Astrocyte (in vitro differentiated cells and primary cell): ENCODE measurements around the gene CHST15. TPM values are rescaled to one million over a fixed set of nuclear protein-coding genes. Genes with fewer than 3 reads are reported as not detected.

Experiments used
- DNase-seq: peaks from one replicate; pipeline ENCODE4 v3.0.0-alpha.2; 2010; ENCODE audit warnings: low read depth
- FAIRE-seq: peaks from 2 replicates; lab custom pipeline; 2011; peaks lifted over from hg19 to GRCh38; lab: Jason Lieb, UNC
- H2AFZ ChIP-seq: 2 replicates; pipeline ENCODE4 v1.6.0; 2012; ENCODE audit warnings: low read depth, low read length, inconsistent platforms
- H3K27ac ChIP-seq: 2 replicates; pipeline ENCODE4 v1.5.1; 2011; ENCODE audit warnings: low read depth, low read length, inconsistent platforms
- H3K27me3 ChIP-seq: 2 replicates; pipeline ENCODE4 v1.6.0; 2011; ENCODE audit warnings: low read length, inconsistent platforms; ENCODE audit not compliant: insufficient read depth
- H3K36me3 ChIP-seq: 2 replicates; pipeline ENCODE4 v1.5.1; 2011; ENCODE audit warnings: low read length, inconsistent platforms; ENCODE audit not compliant: insufficient read depth
- H3K4me1 ChIP-seq: 2 replicates; pipeline ENCODE4 v1.5.1; 2011; ENCODE audit warnings: low read length, inconsistent platforms; ENCODE audit not compliant: insufficient read depth
- H3K4me2 ChIP-seq: 2 replicates; pipeline ENCODE4 v1.6.0; 2012; ENCODE audit warnings: low read length, inconsistent platforms
- H3K4me3 ChIP-seq: 2 replicates; pipeline ENCODE4 v1.5.1; 2011; ENCODE audit warnings: low read depth, mild to moderate bottlenecking, low read length, inconsistent platforms; ENCODE audit not compliant: insufficient read depth
- H3K79me2 ChIP-seq: 2 replicates; pipeline ENCODE4 v1.6.0; 2012; ENCODE audit warnings: mild to moderate bottlenecking, low read length, inconsistent platforms; ENCODE audit not compliant: insufficient read depth
- H3K9ac ChIP-seq: 2 replicates; pipeline ENCODE4 v1.6.0; 2012; ENCODE audit warnings: mild to moderate bottlenecking, low read length, inconsistent platforms
- H3K9me3 ChIP-seq: 2 replicates; pipeline ENCODE4 v1.5.1; 2012; ENCODE audit warnings: low read depth, mild to moderate bottlenecking, low read length, inconsistent platforms; ENCODE audit not compliant: insufficient read depth
- H4K20me1 ChIP-seq: 2 replicates; pipeline ENCODE4 v1.6.0; 2012; ENCODE audit warnings: low read length, inconsistent platforms; ENCODE audit not compliant: insufficient read depth
- H3K27ac Mint-ChIP-seq: one replicate; pipeline ENCODE4 v1.8.0; 2021; ENCODE audit warnings: mild to moderate bottlenecking, mixed read lengths; ENCODE audit not compliant: unreplicated experiment
- H3K27me3 Mint-ChIP-seq: one replicate; pipeline ENCODE4 v1.8.0; 2021; ENCODE audit warnings: low read depth, mixed read lengths; ENCODE audit not compliant: unreplicated experiment
- H3K36me3 Mint-ChIP-seq: one replicate; pipeline ENCODE4 v1.8.0; 2021; ENCODE audit warnings: low read depth, mixed read lengths; ENCODE audit not compliant: unreplicated experiment
- H3K4me1 Mint-ChIP-seq: one replicate; pipeline ENCODE4 v1.8.0; 2021; ENCODE audit warnings: low read depth, mixed read lengths; ENCODE audit not compliant: unreplicated experiment
- H3K4me3 Mint-ChIP-seq: one replicate; pipeline ENCODE4 v1.8.0; 2021; ENCODE audit warnings: mild to moderate bottlenecking, moderate library complexity, mixed read lengths; ENCODE audit not compliant: unreplicated experiment
- H3K9me3 Mint-ChIP-seq: one replicate; pipeline ENCODE4 v1.8.0; 2021; ENCODE audit warnings: mild to moderate bottlenecking, mixed read lengths; ENCODE audit not compliant: unreplicated experiment
- EZH2 ChIP-seq: IDR thresholded peaks from 2 replicates; pipeline ENCODE4 v1.6.1; 2012; ENCODE audit warnings: mild to moderate bottlenecking, low read length, inconsistent platforms; ENCODE audit not compliant: insufficient read depth
- total RNA-seq: library from RNA; stranded (reverse); gene quantifications from 2 replicates; pipeline ENCODE4 v1.2.1, GENCODE V29; 2021
- TF ChIP-seq, protein P1 (sequence below): IDR thresholded peaks from 2 replicates; pipeline ENCODE4 v1.5.1; 2011; ENCODE audit warnings: low read depth, mild to moderate bottlenecking, inconsistent platforms, low read length, moderate library complexity; ENCODE audit not compliant: insufficient read depth

The CHST15 gene
- total RNA-seq, 1 donor from 2014 or later, result 20.6 TPM

DNA sequence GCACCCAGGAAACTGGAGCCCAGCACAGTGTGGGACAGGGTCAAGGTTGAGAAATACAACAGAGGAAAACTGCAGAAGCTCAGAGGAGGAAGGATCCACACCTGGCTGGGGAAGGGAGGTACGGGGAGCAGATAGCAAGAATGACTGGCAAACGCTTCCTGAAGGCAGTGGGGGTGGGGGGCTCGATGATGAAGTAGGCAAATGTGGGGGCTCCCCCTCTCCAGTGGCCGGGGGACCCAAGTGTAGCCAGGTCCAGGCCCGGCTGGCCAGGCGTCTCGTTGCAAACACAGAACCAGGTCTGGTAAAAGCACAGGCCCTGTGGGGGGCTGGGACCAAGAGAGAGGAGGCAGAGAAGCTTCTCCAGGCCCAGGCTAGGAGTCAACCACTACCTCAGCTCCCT lies 7.7 kb downstream of the CHST15 start:
- no peak overlapping the region for H3K9ac ChIP-seq
- peaks cover 85% of the 10 kb centered on the region for H4K20me1 ChIP-seq
- Mint-ChIP-seq H3K4me1 (peaks cover 12% of the 10 kb centered on the region), H3K27me3 (peaks cover 34% of the 10 kb centered on the region), H3K9me3 (peaks cover 4% of the 10 kb centered on the region), H3K36me3 (peaks cover 14% of the 10 kb centered on the region), H3K4me3 (no peak overlapping the region), H3K27ac (no peak overlapping the region)
- no peak for DNase-seq
- no peak overlapping the region for H3K27ac ChIP-seq
- H3K36me3 ChIP-seq, result no peaks in the 10 kb centered on the region
- H3K79me2 ChIP-seq, result peaks cover 34% of the 10 kb centered on the region
- H3K9me3 ChIP-seq, result no peaks in the 10 kb centered on the region
- FAIRE-seq, result no peak
- H3K4me1 ChIP-seq, result peaks cover 7% of the 10 kb centered on the region
- peaks cover 2% of the 10 kb centered on the region for H3K27me3 ChIP-seq
- no peak overlapping the region for H3K4me3 ChIP-seq
- no peak for TF ChIP-seq EZH2
- TF ChIP-seq, protein P1, sequence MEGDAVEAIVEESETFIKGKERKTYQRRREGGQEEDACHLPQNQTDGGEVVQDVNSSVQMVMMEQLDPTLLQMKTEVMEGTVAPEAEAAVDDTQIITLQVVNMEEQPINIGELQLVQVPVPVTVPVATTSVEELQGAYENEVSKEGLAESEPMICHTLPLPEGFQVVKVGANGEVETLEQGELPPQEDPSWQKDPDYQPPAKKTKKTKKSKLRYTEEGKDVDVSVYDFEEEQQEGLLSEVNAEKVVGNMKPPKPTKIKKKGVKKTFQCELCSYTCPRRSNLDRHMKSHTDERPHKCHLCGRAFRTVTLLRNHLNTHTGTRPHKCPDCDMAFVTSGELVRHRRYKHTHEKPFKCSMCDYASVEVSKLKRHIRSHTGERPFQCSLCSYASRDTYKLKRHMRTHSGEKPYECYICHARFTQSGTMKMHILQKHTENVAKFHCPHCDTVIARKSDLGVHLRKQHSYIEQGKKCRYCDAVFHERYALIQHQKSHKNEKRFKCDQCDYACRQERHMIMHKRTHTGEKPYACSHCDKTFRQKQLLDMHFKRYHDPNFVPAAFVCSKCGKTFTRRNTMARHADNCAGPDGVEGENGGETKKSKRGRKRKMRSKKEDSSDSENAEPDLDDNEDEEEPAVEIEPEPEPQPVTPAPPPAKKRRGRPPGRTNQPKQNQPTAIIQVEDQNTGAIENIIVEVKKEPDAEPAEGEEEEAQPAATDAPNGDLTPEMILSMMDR, result no peak
- H2AFZ ChIP-seq, result no peak overlapping the region
- no peak overlapping the region for H3K4me2 ChIP-seq

DNA sequence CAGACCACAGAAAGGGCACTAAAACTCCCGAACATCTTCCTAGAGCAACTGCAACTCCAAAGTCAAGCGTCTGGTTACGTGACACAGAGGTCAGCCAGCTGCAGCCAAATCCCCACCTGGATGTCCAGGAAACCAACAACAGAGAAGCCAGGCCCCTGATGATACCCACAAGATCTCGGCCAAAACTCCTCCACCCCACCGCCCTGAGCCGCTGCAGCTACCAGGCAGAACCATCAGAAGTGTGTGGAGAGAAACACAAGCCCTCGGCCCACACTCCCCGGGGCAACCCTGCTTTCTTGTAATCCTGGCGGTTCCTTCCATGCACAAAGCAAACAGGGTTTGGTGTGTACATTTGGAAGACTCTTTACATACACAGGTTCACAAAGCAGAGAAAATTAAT lies 8.7 kb downstream of the CHST15 start:
- H3K27ac ChIP-seq, result no peak overlapping the region
- H3K4me1 Mint-ChIP-seq, result peaks cover 10% of the 10 kb centered on the region
- no peak for DNase-seq

More for the DNA sequence above, 8.7 kb downstream of the CHST15 start:
- Histone ChIP-seq H4K20me1 (peaks cover 85% of the 10 kb centered on the region), H3K36me3 (no peaks in the 10 kb centered on the region), H3K4me2 (no peak overlapping the region), H3K9ac (no peak overlapping the region), H3K9me3 (no peaks in the 10 kb centered on the region), H3K4me1 (peaks cover 7% of the 10 kb centered on the region), H3K4me3 (no peak overlapping the region), H3K79me2 (peaks cover 34% of the 10 kb centered on the region), H3K27me3 (no peaks in the 10 kb centered on the region), H2AFZ (no peak overlapping the region)
- Mint-ChIP-seq H3K27ac (no peak overlapping the region), H3K9me3 (peaks cover 4% of the 10 kb centered on the region), H3K36me3 (peaks cover 15% of the 10 kb centered on the region), H3K27me3 (peaks cover 37% of the 10 kb centered on the region), H3K4me3 (no peak overlapping the region)
- TF ChIP-seq EZH2, result no peak
- TF ChIP-seq, protein P1, result no peak
- no peak for FAIRE-seq
